ENCODE measurements around the gene FRMD5.
A peak's percentile ranks its signal among the peaks of the same experiment; 100 is the strongest.

FRMD5 gene

GRCh38 chr15:43824302-43825246 lies 370.5 kb downstream of the FRMD5 start, which contains the start of gene MFAP1:
Gene MFAP1, minus strand, starts transcription at chr15:43824690. Its CDS starts 121 bp downstream, at chr15:43824569.
- Histone ChIP-seq H3K9ac (peak within 1 kb of the TSS; percentile 70), H3K4me2 (peak within 1 kb of the TSS; percentile 54), H2AFZ (ENCODE audit: low read depth) (peak within 1 kb of the TSS; percentile 77), H4K20me1 (ENCODE audit: insufficient read depth) (no peaks in the 10 kb centered on the region), H3K27me3 (ENCODE audit: insufficient read depth, low read depth) (no peaks in the 10 kb centered on the region), H3K36me3 (ENCODE audit: insufficient read depth) (no peaks in the 10 kb centered on the region; the same call in 1 of the 2 replicates), H3K79me2 (ENCODE audit: insufficient read depth, low read depth) (peaks cover 91% of the 10 kb centered on the region), H3K4me3 (IDR thresholded peaks at IDR 0.05; ENCODE audit: insufficient read depth, low read depth, low read length) (no peak within 1 kb of the TSS), H3K4me1 (ENCODE audit: low read depth, poor library complexity, severe bottlenecking) (peaks cover 41% of the 10 kb centered on the region), H3K27ac (peak within 1 kb of the TSS; percentile 66)
- TF ChIP-seq CTCF (conservative IDR thresholded peaks at IDR 0.05; ENCODE audit: low read depth, low read length) = no peak

- Histone ChIP-seq H2AFZ (ENCODE audit: low read depth) (no peak overlapping the region), H3K4me3 (IDR thresholded peaks at IDR 0.05; ENCODE audit: insufficient read depth, low read depth, low read length) (no peak overlapping the region), H3K4me2 (no peak overlapping the region), H3K27me3 (ENCODE audit: insufficient read depth, low read depth) (no peaks in the 10 kb centered on the region), H3K79me2 (ENCODE audit: insufficient read depth, low read depth) (peaks cover 75% of the 10 kb centered on the region), H3K4me1 (ENCODE audit: low read depth, poor library complexity, severe bottlenecking) (peaks cover 22% of the 10 kb centered on the region), H3K27ac (no peak overlapping the region), H3K9ac (no peak overlapping the region), H3K36me3 (ENCODE audit: insufficient read depth) (no peaks in the 10 kb centered on the region), H4K20me1 (ENCODE audit: insufficient read depth) (no peaks in the 10 kb centered on the region)
- TF ChIP-seq CTCF (conservative IDR thresholded peaks at IDR 0.05; ENCODE audit: low read depth, low read length) = no peak
These were observed 373.6 kb downstream of the FRMD5 start for GRCh38 chr15:43821505-43821904.
